ENCODE results near the gene TAF11L3.
"Not testable (repeated sequence)": the region's sequence is repeated elsewhere in the genome, so short reads cannot be mapped to it uniquely, and the experiment has no call there.

Gene TAF11L3

GRCh38 chr5:17511775-17512325 lies 6.3 kb upstream of the TAF11L3 start:
- no peak for TF ChIP-seq POLR2AphosphoS5 (IDR thresholded peaks at IDR 0.05; ENCODE audit: low read depth, low read length)
- no peak for TF ChIP-seq REST (IDR thresholded peaks at IDR 0.05; ENCODE audit: insufficient read depth in 1 of 2, low read depth in 2 of 2, low read length in 2 of 2)
- TF ChIP-seq SIN3A (IDR thresholded peaks at IDR 0.05; ENCODE audit: borderline replicate concordance, insufficient read depth, low read length): no peak
- no peak for TF ChIP-seq FOXP2 (optimal IDR thresholded peaks at IDR 0.05; ENCODE audit: borderline replicate concordance, extremely low read depth, extremely low read length, insufficient read depth)
- TF ChIP-seq TAF1 (IDR thresholded peaks at IDR 0.05; ENCODE audit: borderline replicate concordance, insufficient read depth, low read length): no peak

- TF ChIP-seq SIN3A (IDR thresholded peaks at IDR 0.05; ENCODE audit: borderline replicate concordance, insufficient read depth, low read length); TAF1 (IDR thresholded peaks at IDR 0.05; ENCODE audit: borderline replicate concordance, insufficient read depth, low read length); FOXP2 (optimal IDR thresholded peaks at IDR 0.05; ENCODE audit: borderline replicate concordance, extremely low read depth, extremely low read length, insufficient read depth): not testable (repeated sequence)
Observed at GRCh38 chr5:17521501-17521900, 3.3 kb downstream of the TAF11L3 start, which contains the start of gene TAF11L4. Gene TAF11L4 (plus strand): TSS chr5:17521801.

GRCh38 chr5:17524935-17525334 lies 6.8 kb downstream of the TAF11L3 start, which contains the start of gene TAF11L5:
Gene TAF11L5 (plus strand): TSS chr5:17525235.
- not testable (repeated sequence) for TF ChIP-seq REST (IDR thresholded peaks at IDR 0.05; ENCODE audit: insufficient read depth in 1 of 2, low read depth in 2 of 2, low read length in 2 of 2); SIN3A (IDR thresholded peaks at IDR 0.05; ENCODE audit: borderline replicate concordance, insufficient read depth, low read length); POLR2AphosphoS5 (IDR thresholded peaks at IDR 0.05; ENCODE audit: low read depth, low read length)

GRCh38 chr5:17528369-17528768 lies 10.2 kb downstream of the TAF11L3 start, which contains the start of gene TAF11L6:
Gene TAF11L6 (plus strand): TSS chr5:17528669.
- TF ChIP-seq REST (IDR thresholded peaks at IDR 0.05; ENCODE audit: insufficient read depth in 1 of 2, low read depth in 2 of 2, low read length in 2 of 2); TAF1 (IDR thresholded peaks at IDR 0.05; ENCODE audit: borderline replicate concordance, insufficient read depth, low read length); POLR2AphosphoS5 (IDR thresholded peaks at IDR 0.05; ENCODE audit: low read depth, low read length): not testable (repeated sequence)
